Body of pancreas (tissue), 4 donors: ENCODE data around the gene GPR143.

Source experiments
- CTCF ChIP-seq, 7 experiments: fragments of 450-650 bp in 4 of 7; fragments of 200-600 bp in 3 of 7; sonication (generic) in 3 of 7; IDR thresholded peaks; one replicate each; pipeline ENCODE4 v1.5.1; 2016 to 2019; ENCODE audit warnings: antibody characterized with exemption in 7 of 7
- POLR2A ChIP-seq, 3 donors: fragments of 450-650 bp; IDR thresholded peaks; one replicate each; pipeline ENCODE4 v1.6.1; 2016; ENCODE audit warnings: antibody characterized with exemption in 3 of 3, mild to moderate bottlenecking in 2 of 3

DNA sequence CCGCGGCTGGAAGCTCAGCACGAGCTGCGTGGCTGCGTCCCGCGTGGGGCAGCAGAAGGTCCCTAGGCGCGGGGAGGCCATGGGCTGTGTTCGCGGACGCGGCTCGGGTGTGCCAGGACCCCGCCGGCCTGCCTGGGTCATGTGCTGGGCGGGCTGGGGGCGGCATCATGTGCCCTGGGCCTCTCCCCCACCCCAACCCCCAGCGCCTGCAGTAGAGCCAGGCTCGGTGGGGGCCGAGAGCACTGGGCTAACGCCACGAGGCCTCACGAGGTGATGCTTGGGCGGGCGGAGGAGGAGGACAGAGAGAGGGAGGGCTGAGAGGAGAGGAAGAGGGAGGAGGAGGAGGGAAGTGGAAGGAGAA lies at the start of gene GPR143:
- TF ChIP-seq CTCF (IDR thresholded peaks at IDR 0.05) (no peak), POLR2A (IDR thresholded peaks at IDR 0.05) (no peak)
